ENCODE results near the gene PROSER3. TPM values are rescaled to one million over a fixed set of nuclear protein-coding genes. Genes with fewer than 3 reads are reported as not detected.
A peak's percentile ranks its signal among the peaks of the same experiment; 100 is the strongest.

Gene PROSER3
- total and polyA plus RNA-seq, 9 of the 15 experiments (the other 6 are each of a cell fraction or from before 2014, with no cell fraction given) = 1.0 to 39.5 (median 5.1) TPM

GRCh38 chr19:35745328-35746086 lies 12.5 kb upstream of the PROSER3 start, which contains the start of the genes PSENEN and U2AF1L4 (continued):
- TF ChIP-seq ZNF274 (IDR thresholded peaks at IDR 0.05; ENCODE audit: borderline replicate concordance, low read depth, low read length) (no peak), CEBPZ (IDR thresholded peaks at IDR 0.05; ENCODE audit: borderline replicate concordance, low read depth, low read length) (no peak), NFIC (IDR thresholded peaks at IDR 0.05) (no peak), NFXL1 (CRISPR knock-in tag; IDR thresholded peaks at IDR 0.05) (no peak), TCF7 (IDR thresholded peaks at IDR 0.05; ENCODE audit: borderline replicate concordance) (no peak), JUNB (CRISPR knock-in tag; conservative IDR thresholded peaks at IDR 0.05) (no peak), RERE (CRISPR knock-in tag; IDR thresholded peaks at IDR 0.05; ENCODE audit: borderline replicate concordance) (no peak), ZFP36 (IDR thresholded peaks at IDR 0.05; ENCODE audit: low read depth, low read length, partially characterized antibody) (no peak), DPF2 (IDR thresholded peaks at IDR 0.05) (no peak), KDM5B (IDR thresholded peaks at IDR 0.05; ENCODE audit: insufficient replicate concordance, low read depth, low read length) (peak; percentile 10), ZSCAN29 (IDR thresholded peaks at IDR 0.05) (no peak), ADNP (tag; IDR thresholded peaks at IDR 0.05) (no peak), ZKSCAN1 (IDR thresholded peaks at IDR 0.05; ENCODE audit: low read depth, low read length) (no peak; the same call in 1 of the 2 replicates), SNRNP70 (optimal IDR thresholded peaks at IDR 0.05; ENCODE audit: low read depth, low read length) (no peak), ZNF184 (CRISPR knock-in tag; IDR thresholded peaks at IDR 0.05) (no peak), CREB1 (IDR thresholded peaks at IDR 0.05) (peak; percentile 78), CREB1 (CRISPR knock-in tag; IDR thresholded peaks at IDR 0.05) (peak; percentile 91)
- TF ChIP-seq, protein P1, sequence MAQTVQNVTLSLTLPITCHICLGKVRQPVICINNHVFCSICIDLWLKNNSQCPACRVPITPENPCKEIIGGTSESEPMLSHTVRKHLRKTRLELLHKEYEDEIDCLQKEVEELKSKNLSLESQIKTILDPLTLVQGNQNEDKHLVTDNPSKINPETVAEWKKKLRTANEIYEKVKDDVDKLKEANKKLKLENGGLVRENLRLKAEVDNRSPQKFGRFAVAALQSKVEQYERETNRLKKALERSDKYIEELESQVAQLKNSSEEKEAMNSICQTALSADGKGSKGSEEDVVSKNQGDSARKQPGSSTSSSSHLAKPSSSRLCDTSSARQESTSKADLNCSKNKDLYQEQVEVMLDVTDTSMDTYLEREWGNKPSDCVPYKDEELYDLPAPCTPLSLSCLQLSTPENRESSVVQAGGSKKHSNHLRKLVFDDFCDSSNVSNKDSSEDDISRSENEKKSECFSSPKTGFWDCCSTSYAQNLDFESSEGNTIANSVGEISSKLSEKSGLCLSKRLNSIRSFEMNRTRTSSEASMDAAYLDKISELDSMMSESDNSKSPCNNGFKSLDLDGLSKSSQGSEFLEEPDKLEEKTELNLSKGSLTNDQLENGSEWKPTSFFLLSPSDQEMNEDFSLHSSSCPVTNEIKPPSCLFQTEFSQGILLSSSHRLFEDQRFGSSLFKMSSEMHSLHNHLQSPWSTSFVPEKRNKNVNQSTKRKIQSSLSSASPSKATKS (CRISPR knock-in tag; IDR thresholded peaks at IDR 0.05) = no peak

Data from K562 (cell line).